ENCODE results near the gene FAM13A. TPM values are rescaled to one million over a fixed set of nuclear protein-coding genes. Genes with fewer than 3 reads are reported as not detected.

The FAM13A gene
- total and polyA plus RNA-seq, 2 donors (not counting 3 experiments of a cell fraction or from before 2014, with no cell fraction given), result 3.3 to 10.5 TPM

- Histone ChIP-seq H3K36me3 (ENCODE audit: control insufficient read depth in 2 of 2, extremely low read depth in 1 of 2, insufficient read depth in 2 of 2, low read length in 2 of 2) (no peaks in the 10 kb centered on the region), H3K9ac (replicated peaks; ENCODE audit: extremely low read depth, insufficient read depth, low read length) (peak overlapping the region; percentile 73), H4K20me1 (replicated peaks; ENCODE audit: control insufficient read depth, extremely low read depth, insufficient read depth, low read length) (no peaks in the 10 kb centered on the region), H3K4me1 (ENCODE audit: control insufficient read depth, extremely low read depth, insufficient read depth, low read length) (peaks cover 4% of the 10 kb centered on the region), H3K4me3 (replicated peaks in 1 of 3; ENCODE audit: insufficient read depth in 1 of 3, low read depth in 1 of 3, low read length in 3 of 3) (peak overlapping the region in 2 of 3 experiments; percentile 71 to 93), H2AFZ (ENCODE audit: low read depth, low read length) (peak overlapping the region; percentile 23), H3K9me3 (replicated peaks; ENCODE audit: control insufficient read depth, insufficient read depth, low read length) (no peaks in the 10 kb centered on the region), H3K4me2 (ENCODE audit: insufficient read depth, low read length) (peak overlapping the region; percentile 76), H3K9me1 (replicated peaks; ENCODE audit: control insufficient read depth, extremely low read depth, insufficient read depth, low read length) (no peaks in the 10 kb centered on the region), H3K27ac (ENCODE audit: insufficient read depth, low read depth, low read length) (no peak overlapping the region), H3K79me2 (ENCODE audit: control insufficient read depth, insufficient read depth, low read length) (no peaks in the 10 kb centered on the region), H3K27me3 (ENCODE audit: control insufficient read depth in 2 of 2, insufficient read depth in 2 of 2, low read length in 2 of 2) (no peaks in the 10 kb centered on the region)
- CTCF ChIA-PET, result interaction anchor here (1.0 to 1.7 kb wide), 3 partner anchors 10 to 37 kb away, joined by 3 to 10 read pairs (median 6); no protein-coding TSS in a partner anchor
- no TSS peak for BruUV-seq (replicated peaks)
- intact Hi-C loops (cut with micrococcal nuclease) (no loop called here), dilution Hi-C loops (cut with MboI; ENCODE audit: extremely low pct_ligation_motif_present, low sequenced_read_pairs) (no loop called here)
- POLR2A ChIA-PET, result no interaction called here
- DNase-seq (ENCODE audit: low read depth, low spot score) (no peak), FAIRE-seq (no peak)
- TF ChIP-seq FOS (IDR thresholded peaks at IDR 0.05; ENCODE audit: borderline replicate concordance, insufficient read depth, low read length), result no peak
- TF ChIP-seq EZH2 (IDR thresholded peaks at IDR 0.05; ENCODE audit: borderline replicate concordance, low read depth, low read length, severe bottlenecking), result no peak
- no peak for TF ChIP-seq MYC (IDR thresholded peaks at IDR 0.05; ENCODE audit: low read depth, low read length)
- TF ChIP-seq CTCF (IDR thresholded peaks at IDR 0.05; ENCODE audit: extremely low read depth in 1 of 2, insufficient read depth in 1 of 2, low read depth in 1 of 2, low read length in 2 of 2), result no peak
- no peak for TF ChIP-seq JUN (IDR thresholded peaks at IDR 0.05; ENCODE audit: borderline replicate concordance, insufficient read depth, insufficient read length, low read depth)
- TF ChIP-seq POLR2AphosphoS5 (IDR thresholded peaks at IDR 0.05; ENCODE audit: insufficient read depth, low read depth, low read length), result no peak
- no peak for TF ChIP-seq GATA2 (IDR thresholded peaks at IDR 0.05; ENCODE audit: insufficient read depth, insufficient read length, low read depth, low read length)
- TF ChIP-seq MAX (IDR thresholded peaks at IDR 0.05; ENCODE audit: insufficient read depth, insufficient read length), result no peak
- TF ChIP-seq POLR2A (IDR thresholded peaks at IDR 0.05; ENCODE audit: low read depth, low read length), result no peak
Measured at GRCh38 chr4:88696630-88697029, 360.4 kb downstream of the FAM13A start.
